Activated B cell treated with CpG ODN at 0.5 μM for 24 hours (primary cell): Measurements from ENCODE around the gene LHX4. TPM values are rescaled to one million over a fixed set of nuclear protein-coding genes. Genes with fewer than 3 reads are reported as not detected.

ENCODE experiments used
- ATAC-seq: fragments of 200-7000 bp; cut with Tn5 transposase; one replicate; pipeline ENCODE4 v1.10.0; 2021; ENCODE audit warnings: low read depth, mild to moderate bottlenecking, moderate library complexity
- CTCF ChIA-PET: fragments of 350-600 bp; sonication (Branson Sonifier 250); formaldehyde crosslinking; loops from one replicate; lab custom pipeline; 2021; ENCODE audit warnings: antibody characterized with exemption; lab: Charles Lee
- POLR2A ChIA-PET: fragments of 350-600 bp; sonication (Branson Sonifier 250); formaldehyde crosslinking; loops from one replicate; lab custom pipeline; 2021; ENCODE audit warnings: antibody characterized with exemption; lab: Charles Lee
- DNase-seq: peaks from one replicate; pipeline ENCODE4 v3.0.0; 2022
- H3K27ac Mint-ChIP-seq: one replicate; pipeline ENCODE4 v1.8.0; 2020; ENCODE audit warnings: mixed read lengths
- H3K27me3 Mint-ChIP-seq: one replicate; pipeline ENCODE4 v1.8.0; 2021; ENCODE audit warnings: mixed read lengths
- H3K36me3 Mint-ChIP-seq: one replicate; pipeline ENCODE4 v1.8.0; 2021; ENCODE audit warnings: low read depth, mixed read lengths
- H3K4me1 Mint-ChIP-seq: one replicate; pipeline ENCODE4 v1.8.0; 2021; ENCODE audit warnings: mixed read lengths
- H3K4me3 Mint-ChIP-seq: one replicate; pipeline ENCODE4 v1.8.0; 2020; ENCODE audit warnings: mild to moderate bottlenecking, mixed read lengths
- H3K9me3 Mint-ChIP-seq: one replicate; pipeline ENCODE4 v1.8.0; 2020; ENCODE audit warnings: mixed read lengths
- CTCF ChIP-seq: fragments of 200-600 bp; IDR thresholded peaks from one replicate; pipeline ENCODE4 v1.8.0; 2022; ENCODE audit warnings: antibody characterized with exemption, mild to moderate bottlenecking
- intact Hi-C: fragments of 100-400 bp; cut with micrococcal nuclease; formaldehyde crosslinking; loops from one replicate; pipeline ENCODE4 v1.15.1; 2024
- total RNA-seq: library from RNA; stranded (reverse); gene quantifications from 2 replicates; pipeline ENCODE4 v1.2.3, GENCODE V29; 2022

The LHX4 gene
- total RNA-seq, 1 donor from 2014 or later = not detected

DNA sequence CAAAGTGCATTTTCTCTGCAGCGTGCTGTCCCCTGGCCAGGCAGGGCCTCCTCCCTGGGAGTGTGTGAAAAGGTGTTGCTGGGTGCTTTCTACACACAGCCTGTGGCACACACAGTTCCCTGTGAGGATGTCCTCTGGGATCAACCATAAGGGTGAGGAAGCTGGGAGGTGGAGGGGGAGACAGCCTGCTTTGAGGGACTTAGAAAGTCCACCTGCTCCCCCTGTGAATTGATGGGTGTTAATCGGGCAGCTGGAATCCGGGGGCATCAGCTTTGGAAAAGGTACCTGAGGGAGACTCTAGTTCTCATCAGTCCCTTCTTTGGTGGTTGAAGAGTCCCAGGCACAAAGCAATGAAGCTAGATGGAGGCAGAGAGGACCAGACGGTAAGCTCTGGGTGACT lies 35.8 kb downstream of the LHX4 start:
- CTCF ChIA-PET = no interaction called here
- H3K4me3 Mint-ChIP-seq = no peak overlapping the region
- H3K4me1 Mint-ChIP-seq = no peaks in the 10 kb centered on the region
- POLR2A ChIA-PET = no interaction called here
- ATAC-seq (no peak), DNase-seq (no peak)
- intact Hi-C loops = no loop called here
- H3K36me3 Mint-ChIP-seq = no peaks in the 10 kb centered on the region
- H3K9me3 Mint-ChIP-seq = no peaks in the 10 kb centered on the region
- H3K27ac Mint-ChIP-seq = no peak overlapping the region
- no peak for TF ChIP-seq CTCF
- no peaks in the 10 kb centered on the region for H3K27me3 Mint-ChIP-seq

DNA sequence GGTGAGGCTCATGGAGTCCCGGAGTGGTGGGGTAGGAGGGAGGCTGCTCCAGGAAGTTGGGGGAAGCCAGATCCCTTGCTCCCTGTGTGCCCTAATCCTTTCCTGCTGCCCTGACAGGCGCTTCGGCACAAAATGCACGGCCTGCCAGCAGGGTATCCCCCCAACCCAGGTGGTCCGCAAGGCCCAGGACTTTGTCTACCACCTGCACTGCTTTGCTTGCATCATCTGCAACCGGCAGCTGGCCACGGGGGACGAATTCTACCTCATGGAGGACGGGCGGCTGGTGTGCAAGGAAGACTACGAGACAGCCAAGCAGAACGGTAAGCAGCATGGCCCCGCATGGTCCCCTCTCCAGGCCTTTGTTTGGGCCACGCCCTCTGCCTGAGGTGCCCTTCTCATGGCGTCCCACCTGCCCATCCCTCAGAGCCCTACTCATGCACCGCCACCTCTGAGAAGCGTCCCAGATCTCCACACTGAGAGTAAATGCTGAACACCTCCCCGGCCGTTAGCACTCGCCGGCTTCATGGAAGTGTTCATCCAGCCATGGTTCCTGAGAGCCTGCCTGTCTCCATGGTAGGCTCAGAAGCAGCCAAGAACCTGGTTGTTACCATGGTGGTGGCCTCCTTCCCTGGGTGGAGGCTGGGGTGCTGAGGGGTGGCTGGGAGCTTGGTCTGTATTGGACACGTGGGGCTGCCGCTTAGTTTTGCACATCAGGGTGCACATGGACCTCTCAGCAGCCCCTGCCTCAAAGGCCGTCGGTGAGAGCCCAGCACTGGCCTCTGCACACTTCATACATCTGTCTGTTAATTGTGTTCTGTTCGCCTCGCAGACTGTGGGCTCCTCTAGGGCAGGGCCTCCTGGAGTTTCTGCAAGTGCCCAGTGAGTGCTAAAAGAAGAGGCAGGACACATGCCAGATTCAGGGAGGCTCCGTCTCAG lies 36.5 kb downstream of the LHX4 start:
- H3K27ac Mint-ChIP-seq = no peak overlapping the region
- intact Hi-C loops = no loop called here
- H3K4me1 Mint-ChIP-seq = no peaks in the 10 kb centered on the region
- ChIA-PET CTCF (no interaction called here), POLR2A (no interaction called here)
- ATAC-seq (no peak), DNase-seq (no peak)
- H3K27me3 Mint-ChIP-seq = no peaks in the 10 kb centered on the region
- H3K36me3 Mint-ChIP-seq = no peaks in the 10 kb centered on the region
- TF ChIP-seq CTCF = no peak
- H3K9me3 Mint-ChIP-seq = no peaks in the 10 kb centered on the region
- H3K4me3 Mint-ChIP-seq = no peak overlapping the region

- no peak for TF ChIP-seq CTCF
- no peaks in the 10 kb centered on the region for H3K27me3 Mint-ChIP-seq
- CTCF ChIA-PET = no interaction called here
- intact Hi-C loops = no loop called here
- no peak overlapping the region for H3K4me3 Mint-ChIP-seq
- H3K27ac Mint-ChIP-seq = no peak overlapping the region
- no peak for DNase-seq
- no peaks in the 10 kb centered on the region for H3K4me1 Mint-ChIP-seq
- no peak for ATAC-seq
- POLR2A ChIA-PET = no interaction called here
- H3K36me3 Mint-ChIP-seq = no peaks in the 10 kb centered on the region
- H3K9me3 Mint-ChIP-seq = no peaks in the 10 kb centered on the region
These were observed 37.1 kb downstream of the LHX4 start for GRCh38 chr1:180267211-180267561.

DNA sequence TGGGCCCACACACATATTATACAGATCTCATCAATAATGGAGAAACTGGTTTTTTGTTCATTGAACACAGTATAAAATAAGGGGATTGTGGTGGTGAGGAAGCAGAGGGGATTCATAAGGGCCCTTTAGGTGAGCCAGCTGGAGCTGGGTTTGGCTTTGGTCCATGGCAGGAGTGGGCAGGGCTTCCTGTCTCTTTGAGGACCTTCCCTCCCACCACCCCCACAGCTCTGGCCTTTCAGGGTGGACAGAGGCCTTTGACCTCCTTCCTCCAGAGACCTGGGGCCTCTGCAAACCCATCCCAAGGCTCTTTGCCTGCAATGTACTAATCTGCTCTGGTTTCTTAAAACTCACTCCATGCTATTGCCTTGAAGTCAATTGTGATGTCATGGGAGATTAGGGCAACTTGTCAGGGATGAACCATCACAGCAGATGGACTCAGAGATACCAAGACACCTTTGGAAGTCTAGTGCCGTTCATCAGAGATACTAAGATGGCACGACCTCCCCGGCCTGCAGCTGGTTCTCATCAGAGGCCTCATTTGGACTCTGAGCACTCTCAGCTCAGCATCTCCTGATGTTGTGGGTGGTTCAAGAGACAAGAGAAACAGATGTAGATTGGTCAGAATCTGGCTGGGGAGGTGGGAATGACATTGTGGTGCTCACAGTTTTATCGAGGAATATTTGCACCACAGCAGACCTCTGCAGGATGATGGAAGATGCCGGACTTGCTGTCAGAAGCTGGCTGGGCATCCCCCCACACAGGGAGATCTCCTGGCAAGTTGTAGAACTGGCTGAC lies 37.9 kb downstream of the LHX4 start:
- ATAC-seq (no peak), DNase-seq (no peak)
- no peaks in the 10 kb centered on the region for H3K27me3 Mint-ChIP-seq
- H3K4me3 Mint-ChIP-seq = no peak overlapping the region
- intact Hi-C loops = no loop called here
- H3K27ac Mint-ChIP-seq = no peak overlapping the region
- no peak for TF ChIP-seq CTCF
- CTCF ChIA-PET = no interaction called here
- no peaks in the 10 kb centered on the region for H3K36me3 Mint-ChIP-seq
- POLR2A ChIA-PET = no interaction called here
- no peaks in the 10 kb centered on the region for H3K4me1 Mint-ChIP-seq
- no peaks in the 10 kb centered on the region for H3K9me3 Mint-ChIP-seq

DNA sequence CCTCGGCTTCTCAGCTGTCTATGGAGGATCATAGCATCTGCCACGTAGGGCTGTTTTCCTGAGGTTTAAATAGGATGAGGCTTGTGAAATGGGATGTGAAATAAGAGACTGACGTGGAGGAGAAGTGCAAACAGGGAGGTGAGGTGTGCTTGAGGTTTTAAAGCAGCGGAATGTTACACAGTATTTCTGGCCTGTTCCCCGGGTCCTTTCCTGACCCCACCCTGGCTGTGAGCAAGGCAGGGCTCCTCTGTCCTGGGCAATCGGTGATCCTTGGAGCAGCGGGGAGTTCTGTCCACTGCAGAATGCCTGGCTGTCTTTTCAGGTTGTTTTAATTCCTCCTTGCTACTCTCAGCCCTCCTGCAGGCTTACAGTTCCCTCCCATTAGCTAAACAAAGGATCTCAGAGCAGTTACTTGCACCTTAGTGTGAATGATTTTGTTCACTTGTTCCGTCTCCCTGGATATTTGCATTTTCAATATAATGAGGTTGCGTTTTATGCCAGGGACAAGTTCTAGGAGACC lies 38.6 kb downstream of the LHX4 start:
- Mint-ChIP-seq H3K9me3 (no peaks in the 10 kb centered on the region), H3K4me3 (no peak overlapping the region), H3K4me1 (no peaks in the 10 kb centered on the region), H3K36me3 (peaks cover 4% of the 10 kb centered on the region), H3K27ac (no peak overlapping the region), H3K27me3 (no peaks in the 10 kb centered on the region)
- POLR2A ChIA-PET = no interaction called here
- ATAC-seq (no peak), DNase-seq (no peak)
- intact Hi-C loops = no loop called here
- no peak for TF ChIP-seq CTCF
- CTCF ChIA-PET = no interaction called here
